GM06990 (cell line): ENCODE measurements around the gene BCL3.

Source experiments
- DNase-seq: peaks from one replicate; pipeline ENCODE4 v3.0.0-alpha.2; 2011; ENCODE audit not compliant: insufficient read length; ENCODE audit errors: extremely low read depth
- H3K27me3 ChIP-seq: replicated peaks from 2 replicates; pipeline ENCODE4 v1.6.0; 2011; ENCODE audit warnings: low read length; ENCODE audit not compliant: control insufficient read depth, insufficient read depth
- H3K36me3 ChIP-seq: 2 replicates; pipeline ENCODE4 v1.5.1; 2011; ENCODE audit warnings: low read length; ENCODE audit not compliant: control insufficient read depth, insufficient read depth
- H3K4me3 ChIP-seq: replicated peaks from 2 replicates; pipeline ENCODE4 v1.5.1; 2011; ENCODE audit warnings: low read depth, mild to moderate bottlenecking, control low read depth, low read length
- CTCF ChIP-seq: IDR thresholded peaks from 2 replicates; pipeline ENCODE4 v1.5.1; 2011; ENCODE audit warnings: low read length, control low read depth, mild to moderate bottlenecking, inconsistent platforms; ENCODE audit not compliant: insufficient read depth, poor library complexity, severe bottlenecking

Gene BCL3

GRCh38 chr19:44752123-44752815, 3.8 kb downstream of the BCL3 start:
- Histone ChIP-seq H3K27me3 (no peaks in the 10 kb centered on the region), H3K4me3 (no peak overlapping the region), H3K36me3 (peaks cover 14% of the 10 kb centered on the region)
- no peak for TF ChIP-seq CTCF
- no peak for DNase-seq

- Histone ChIP-seq H3K4me3 (peak overlapping the region; percentile 56), H3K36me3 (peaks cover 17% of the 10 kb centered on the region), H3K27me3 (no peaks in the 10 kb centered on the region)
- peak; percentile 95 for DNase-seq
- TF ChIP-seq CTCF, result no peak
These were observed 4.5 kb downstream of the BCL3 start for GRCh38 chr19:44752816-44753625.

- Histone ChIP-seq H3K4me3 (peak overlapping the region; percentile 56), H3K36me3 (peaks cover 19% of the 10 kb centered on the region), H3K27me3 (no peaks in the 10 kb centered on the region)
- no peak for DNase-seq
- TF ChIP-seq CTCF, result no peak
These were observed 5.1 kb downstream of the BCL3 start for GRCh38 chr19:44753626-44753931.

GRCh38 chr19:44753932-44754749, 5.6 kb downstream of the BCL3 start:
- Histone ChIP-seq H3K27me3 (no peaks in the 10 kb centered on the region), H3K36me3 (peaks cover 19% of the 10 kb centered on the region), H3K4me3 (peak overlapping the region; percentile 56)
- DNase-seq, result peak; percentile 83
- TF ChIP-seq CTCF, result no peak

- DNase-seq, result no peak
- Histone ChIP-seq H3K4me3 (peak overlapping the region; percentile 56), H3K27me3 (no peaks in the 10 kb centered on the region), H3K36me3 (peaks cover 20% of the 10 kb centered on the region)
- no peak for TF ChIP-seq CTCF
These were observed 6.2 kb downstream of the BCL3 start for GRCh38 chr19:44754750-44755080.
